HEK293T (cell line): ENCODE measurements around the gene SULT1B1.

Experiments
- CTBP1 ChIP-seq: fragments of 450-650 bp; IDR thresholded peaks from 2 replicates; pipeline ENCODE4 v1.6.1; 2016; ENCODE audit warnings: borderline replicate concordance
- FOXM1 ChIP-seq: fragments of 450-650 bp; IDR thresholded peaks from 2 replicates; pipeline ENCODE4 v1.6.1; 2017; ENCODE audit warnings: mild to moderate bottlenecking, borderline replicate concordance
- L3MBTL2 ChIP-seq: fragments of 450-650 bp; conservative IDR thresholded peaks from 2 replicates; pipeline ENCODE4 v1.6.1; 2016; ENCODE audit warnings: mild to moderate bottlenecking

GRCh38 chr4:69727926-69728325 is 32.5 kb downstream of the SULT1B1 start:
- no peak for TF ChIP-seq FOXM1
- no peak for TF ChIP-seq CTBP1
- TF ChIP-seq L3MBTL2, result no peak
